Measurements from ENCODE around the gene CFI. TPM values are rescaled to one million over a fixed set of nuclear protein-coding genes. Genes with fewer than 3 reads are reported as not detected.

Gene CFI
- total RNA-seq, 1 donor from 2014 or later = 61.9 TPM

GRCh38 chr4:109735566-109736365, 66.0 kb downstream of the CFI start:
- DNase-seq (ENCODE audit: extremely low read depth, low read depth, low spot score) = no peak

DNA sequence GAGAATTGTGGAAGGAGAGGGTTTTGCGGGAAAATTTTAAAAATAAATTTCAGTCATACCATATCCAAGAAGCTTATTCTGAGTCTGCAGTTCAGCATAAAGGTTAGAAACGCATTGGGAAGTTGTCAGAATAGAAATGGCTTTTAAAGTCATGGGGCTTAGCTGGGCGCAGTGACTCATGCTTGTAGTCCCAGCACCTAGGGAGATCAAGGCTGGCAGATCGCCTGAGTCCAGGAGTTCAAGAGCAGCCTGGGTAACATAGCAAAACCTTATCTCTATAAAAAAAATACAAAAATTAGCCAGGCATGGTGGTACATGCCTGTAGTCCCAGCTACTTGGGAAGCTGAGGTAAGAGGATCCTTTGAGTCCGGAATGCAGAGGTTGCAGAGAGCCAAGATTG, 68.1 kb downstream of the CFI start:
- DNase-seq (ENCODE audit: extremely low read depth, low read depth, low spot score) = no peak

DNA sequence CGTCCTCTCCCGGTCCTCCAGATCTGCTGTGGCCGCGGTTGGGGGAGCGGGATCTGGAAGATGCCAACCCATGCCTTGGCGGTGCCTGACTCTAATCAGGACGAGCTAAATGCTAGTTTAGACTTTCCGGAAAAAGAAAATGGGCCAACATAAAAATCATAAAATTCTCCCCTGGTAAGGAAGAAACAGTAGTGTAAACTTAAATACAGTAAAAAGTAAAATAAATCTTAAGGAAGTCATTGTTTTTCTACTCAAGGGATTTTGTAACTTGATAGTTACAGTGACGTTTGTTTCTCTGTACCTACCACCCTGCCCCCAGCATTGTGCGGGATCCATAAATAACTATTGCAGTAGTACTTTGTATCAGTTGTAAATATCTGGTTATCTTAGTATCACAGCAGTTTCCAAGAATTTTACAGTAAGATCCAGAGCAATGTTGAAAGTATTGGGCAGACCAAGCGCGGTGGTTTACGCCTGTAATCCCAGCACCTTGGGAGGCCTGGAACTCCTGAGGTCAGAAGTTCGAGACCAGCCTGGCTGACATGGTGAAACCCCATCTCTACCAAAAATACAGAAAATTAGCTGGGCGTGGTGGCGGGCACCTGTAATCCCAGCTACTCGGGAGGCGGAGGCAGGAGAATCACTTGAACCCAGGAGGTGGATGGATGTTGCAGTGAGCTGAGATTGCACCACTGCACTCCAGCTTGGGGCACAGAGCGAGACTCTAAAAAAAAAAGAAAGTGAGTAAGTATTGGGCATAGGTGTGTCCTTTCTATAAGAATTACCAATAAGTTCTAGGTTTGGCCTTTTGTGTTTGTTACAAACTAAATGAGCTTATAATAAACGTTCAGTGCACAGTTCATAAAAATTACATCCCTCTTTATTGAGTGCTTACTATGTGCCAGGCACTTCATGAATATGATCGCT, 70.9 kb downstream of the CFI start:
- DNase-seq (ENCODE audit: extremely low read depth, low read depth, low spot score) = no peak

DNA sequence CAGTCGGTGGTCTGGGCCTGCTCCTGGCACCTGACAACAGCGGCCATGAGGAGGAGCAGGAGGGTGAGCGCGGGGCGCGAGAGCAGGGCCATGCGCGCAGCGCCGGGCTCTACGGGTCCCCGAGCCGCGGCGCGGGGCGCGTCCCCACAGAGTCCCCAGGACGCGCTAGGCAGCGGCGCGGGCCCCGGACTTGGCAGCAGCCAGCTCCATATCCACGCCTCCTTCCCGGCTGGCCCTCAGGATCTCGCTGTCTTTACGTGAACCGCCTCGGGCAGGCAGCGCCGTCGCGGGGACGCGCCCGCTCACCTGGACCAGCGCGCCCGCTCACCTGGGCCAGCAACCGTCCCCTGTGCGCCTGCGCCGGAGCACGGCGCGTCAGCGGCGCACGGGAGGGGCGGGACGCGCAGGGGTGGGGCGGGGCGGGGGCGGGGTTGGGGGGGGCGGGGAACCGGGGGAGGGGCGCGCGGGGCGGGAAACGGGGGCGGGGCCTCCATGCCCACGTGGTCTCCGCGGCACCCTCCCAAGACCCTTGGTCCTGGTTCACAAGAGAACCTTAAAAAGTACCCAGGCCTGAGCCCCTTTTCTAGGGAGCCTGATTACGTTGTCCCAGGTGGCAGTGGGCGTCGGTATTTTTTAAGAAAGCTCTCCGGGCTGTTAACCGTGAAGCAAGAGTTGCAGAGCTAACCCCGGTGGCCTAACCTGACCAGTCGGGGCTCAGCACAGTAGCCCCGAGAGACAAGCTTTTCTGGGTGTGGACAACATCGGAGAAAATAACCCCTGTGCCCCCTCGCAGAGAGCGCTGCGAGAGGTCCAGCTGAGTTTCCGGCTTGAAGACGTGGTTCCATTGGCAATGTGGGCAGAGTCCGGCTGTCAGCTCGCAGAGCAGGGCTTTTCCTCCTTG, 71.8 kb downstream of the CFI start, which contains the start of gene PLA2G12A:
Gene PLA2G12A, minus strand, starts transcription at position 353 of the 901 bp plus-strand sequence. Its CDS starts 261 bp downstream, at position 92.
- DNase-seq (ENCODE audit: extremely low read depth, low read depth, low spot score) = peak; percentile 12

GRCh38 chr4:109729117-109729717, 72.6 kb downstream of the CFI start:
- no peak for DNase-seq (ENCODE audit: extremely low read depth, low read depth, low spot score)

- no peak for DNase-seq (ENCODE audit: extremely low read depth, low read depth, low spot score)
These were observed 73.4 kb downstream of the CFI start for GRCh38 chr4:109728385-109728784.

DNA sequence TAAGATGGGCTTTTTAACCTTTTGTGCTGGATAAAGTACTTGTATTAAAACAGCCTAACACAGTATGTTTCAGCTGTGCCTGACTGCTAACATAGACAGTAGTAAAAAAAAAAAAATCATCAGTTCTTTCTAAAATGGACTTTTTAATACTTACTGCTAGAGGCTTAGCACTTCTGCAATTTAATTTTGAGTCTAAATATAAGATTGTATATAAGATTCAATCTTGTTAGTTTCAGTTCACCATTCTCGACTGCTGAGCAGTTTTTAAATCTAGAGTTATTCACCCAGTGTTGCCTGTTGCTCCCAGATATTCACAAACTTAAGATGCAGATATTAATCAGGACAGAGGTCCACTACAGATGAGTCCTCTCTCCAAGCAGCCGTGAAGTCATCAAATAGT, 78.7 kb downstream of the CFI start:
- no peak for DNase-seq (ENCODE audit: extremely low read depth, low read depth, low spot score)

DNA sequence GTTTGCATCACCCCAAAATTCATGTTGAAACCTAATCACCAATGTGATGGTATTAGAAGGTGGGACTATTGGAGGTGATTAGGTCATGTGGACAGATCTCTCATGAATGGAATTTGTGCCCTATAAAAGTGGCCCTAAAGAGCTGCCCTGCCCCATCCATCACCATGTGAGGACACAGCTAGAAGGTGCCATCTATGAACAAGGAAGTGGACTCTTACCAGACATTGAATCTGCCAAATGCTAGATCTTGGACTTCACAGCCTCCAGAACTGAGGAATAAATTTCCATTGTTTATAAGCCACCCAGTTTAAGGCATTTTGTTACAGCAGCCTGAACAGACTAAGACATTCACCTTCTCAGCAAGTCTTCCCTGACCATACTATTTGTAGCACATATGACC, 79.4 kb downstream of the CFI start:
- DNase-seq (ENCODE audit: extremely low read depth, low read depth, low spot score) = no peak

- no peak for DNase-seq (ENCODE audit: extremely low read depth, low read depth, low spot score)
These were observed 80.8 kb downstream of the CFI start for GRCh38 chr4:109721033-109721432.

- no peak for DNase-seq (ENCODE audit: extremely low read depth, low read depth, low spot score)
These were observed 82.2 kb downstream of the CFI start for GRCh38 chr4:109719604-109720003.

DNA sequence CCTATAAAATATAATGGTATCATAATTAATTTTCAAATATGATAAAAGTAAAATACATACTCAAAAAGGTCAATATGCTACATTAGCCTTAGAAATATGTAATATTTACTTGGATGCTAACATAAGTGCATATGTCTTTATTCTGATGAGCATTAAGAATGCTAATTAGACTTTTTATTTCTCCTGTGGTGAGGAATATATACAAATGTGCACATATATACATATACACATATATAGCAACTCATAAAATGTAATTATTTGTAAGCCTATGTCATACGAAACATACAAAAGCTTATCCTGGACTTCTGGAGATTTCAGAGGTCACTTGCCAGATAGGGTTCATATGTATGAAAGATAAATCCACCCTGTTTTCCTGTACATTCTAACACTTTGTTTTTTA, 83.0 kb downstream of the CFI start:
- DNase-seq (ENCODE audit: extremely low read depth, low read depth, low spot score) = no peak

GRCh38 chr4:109713500-109713899, 88.3 kb downstream of the CFI start:
- DNase-seq (ENCODE audit: extremely low read depth, low read depth, low spot score) = no peak

DNA sequence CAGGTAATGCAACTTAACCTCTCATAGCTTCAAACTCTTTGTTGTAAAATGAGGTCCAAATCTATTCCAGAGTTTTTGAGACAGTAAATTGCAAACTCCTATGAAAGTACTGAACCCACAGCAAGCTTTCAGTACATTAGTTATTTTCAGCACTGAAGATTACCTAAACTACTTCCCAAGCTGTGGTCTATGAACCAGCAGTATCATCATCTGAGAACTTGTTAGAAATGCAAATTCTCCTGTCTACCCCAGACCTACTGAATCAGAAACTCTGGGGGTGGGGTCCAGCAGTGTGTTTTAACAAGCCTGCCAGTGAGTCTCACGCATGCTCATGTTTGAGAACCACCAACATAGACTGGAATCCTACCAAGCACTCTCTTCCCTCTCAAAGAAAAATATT, 92.8 kb downstream of the CFI start:
- no peak for DNase-seq (ENCODE audit: extremely low read depth, low read depth, low spot score)

- DNase-seq (ENCODE audit: extremely low read depth, low read depth, low spot score) = no peak
These were observed 93.4 kb downstream of the CFI start for GRCh38 chr4:109708435-109708834.

DNA sequence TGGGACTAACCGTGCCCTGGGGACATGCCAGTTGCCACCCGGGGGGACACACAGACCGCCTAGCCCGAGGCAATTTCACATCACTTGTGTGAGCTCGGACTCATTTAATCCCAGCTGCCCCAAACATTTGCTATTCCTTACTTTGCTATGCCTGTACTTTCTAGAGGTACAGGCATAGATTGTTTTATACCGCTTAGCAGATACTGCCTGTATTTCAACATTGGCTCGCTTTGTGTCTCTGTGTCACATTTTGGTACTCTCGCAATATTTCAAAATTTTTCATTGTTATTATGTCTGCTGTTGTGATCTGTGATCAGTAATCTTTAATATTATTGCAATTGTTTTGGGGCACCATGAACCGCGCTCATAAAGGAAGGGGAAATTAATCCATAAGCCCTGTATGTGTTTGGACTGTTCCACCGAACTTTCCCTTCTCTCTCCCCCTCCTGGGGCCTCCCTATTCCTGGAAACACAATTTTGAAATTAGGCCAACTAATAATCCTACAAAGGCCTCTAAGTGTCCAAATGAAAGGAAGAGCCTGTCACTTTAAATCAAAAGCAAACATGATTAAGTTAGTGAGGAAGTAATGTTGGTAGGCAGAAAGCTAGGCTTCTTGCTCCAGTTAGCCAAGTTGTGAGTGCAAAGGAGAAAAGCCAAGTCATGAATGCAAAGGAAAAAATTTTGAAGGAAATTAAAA, 98.0 kb downstream of the CFI start:
- DNase-seq (ENCODE audit: extremely low read depth, low read depth, low spot score) = no peak

DNA sequence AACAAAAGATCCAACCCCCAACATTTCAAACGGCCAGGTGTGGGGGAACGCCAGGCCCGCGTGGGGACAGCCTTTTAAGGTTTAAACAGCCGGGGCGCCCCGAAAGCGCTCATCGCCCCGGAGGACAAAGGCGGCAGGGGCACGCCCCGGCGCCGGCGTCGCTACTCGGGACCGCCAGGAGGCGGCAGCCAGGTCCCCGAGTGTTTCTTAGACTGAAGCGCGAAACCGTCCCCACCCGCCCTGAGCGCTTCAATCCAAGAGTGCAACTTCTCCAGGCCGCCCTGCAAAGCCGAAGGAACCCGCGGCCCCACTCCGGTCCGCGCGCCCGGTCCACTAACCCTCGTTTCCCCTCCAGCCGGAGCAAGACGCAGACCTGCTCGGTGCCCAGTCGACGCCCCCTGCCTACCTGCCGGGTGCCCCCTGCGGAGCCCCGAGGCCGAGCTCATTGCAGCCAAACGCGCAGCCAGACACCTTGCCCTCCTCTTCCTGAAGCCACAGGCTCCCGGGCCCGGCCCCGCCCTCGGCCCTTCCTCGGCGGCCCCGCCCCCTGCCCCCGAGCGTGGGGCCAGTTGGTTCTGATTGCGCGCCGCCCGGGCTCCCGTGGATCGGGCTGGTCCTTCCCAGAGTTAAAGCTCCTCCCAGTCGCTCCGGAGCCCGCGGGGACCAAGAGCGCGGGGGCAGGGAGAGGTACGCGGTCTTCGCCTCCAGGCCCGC, 98.7 kb downstream of the CFI start, which contains the start of gene CASP6:
Gene CASP6, minus strand, starts transcription at position 496 of the 714 bp plus-strand sequence. Its CDS starts 50 bp downstream, at position 446.
- DNase-seq (ENCODE audit: extremely low read depth, low read depth, low spot score) = no peak

- no peak for DNase-seq (ENCODE audit: extremely low read depth, low read depth, low spot score)
These were observed 100.0 kb downstream of the CFI start for GRCh38 chr4:109701566-109702410.

All from glomerular endothelial cell (primary cell).